Lower leg skin (tissue), 4 donors: Measurements from ENCODE around the gene ABI1. TPM values are rescaled to one million over a fixed set of nuclear protein-coding genes. Genes with fewer than 3 reads are reported as not detected.

Source experiments
- DNase-seq, 2 donors: peaks; one replicate each; pipeline ENCODE4 v3.0.0-alpha.2; 2019; ENCODE audit warnings: low spot score in 2 of 2
- H3K4me3 ChIP-seq: fragments of 200-600 bp; sonication (generic); 2 replicates; pipeline ENCODE4 v1.5.1; 2017; ENCODE audit warnings: mild to moderate bottlenecking, low read depth; ENCODE audit not compliant: poor library complexity, severe bottlenecking
- CTCF ChIP-seq, 3 donors: fragments of 450-650 bp; IDR thresholded peaks; one replicate each; pipeline ENCODE4 v1.5.1; 2016; ENCODE audit warnings: antibody characterized with exemption in 3 of 3, mild to moderate bottlenecking in 3 of 3, moderate library complexity in 2 of 3
- POLR2A ChIP-seq, 2 donors: fragments of 450-650 bp; IDR thresholded peaks; one replicate each; pipeline ENCODE4 v1.6.1; 2016 to 2017; ENCODE audit warnings: antibody characterized with exemption in 2 of 2, mild to moderate bottlenecking in 1 of 2, moderate library complexity in 1 of 2
- WGBS, 2 donors: methylation state at CpG; one replicate each; pipeline ENCODE4 v1.1.5; 2018; 5-methylcytosine and 5-hydroxymethylcytosine counted together
- intact Hi-C: fragments of 100-400 bp; cut with DNase I; formaldehyde crosslinking; loops from one replicate; pipeline ENCODE4 v1.15.0; 2023; ENCODE audit warnings: low total_unique reads
- total RNA-seq, 4 donors: library from RNA; depleted of rRNA; stranded (reverse); fragments of >200 nt; gene quantifications; one replicate each; pipeline ENCODE4 v1.1.0, GENCODE V29; 2016

Gene ABI1
- total RNA-seq, 4 donors from 2014 or later = 59.6 to 78.5 (median 68.4) TPM

- intact Hi-C loops = no loop called here
- no peak overlapping the region for H3K4me3 ChIP-seq
- DNase-seq = no peak
- TF ChIP-seq POLR2A (IDR thresholded peaks at IDR 0.05) = no peak
- no peak for TF ChIP-seq CTCF (IDR thresholded peaks at IDR 0.05)
- 89 to 94% methylated on average over 8 of the region's 8 CpGs for WGBS, 2 donors
Measured at GRCh38 chr10:26801274-26801673, 59.5 kb downstream of the ABI1 start.

- TF ChIP-seq CTCF (IDR thresholded peaks at IDR 0.05) = no peak
- DNase-seq = no peak
- H3K4me3 ChIP-seq = no peak overlapping the region
- intact Hi-C loops = no loop called here
- 94 to 96% methylated on average over 7 of the region's 7 CpGs for WGBS, 2 donors
Measured at GRCh38 chr10:26800468-26800867, 60.3 kb downstream of the ABI1 start.

GRCh38 chr10:26799342-26799741 is 61.4 kb downstream of the ABI1 start:
- TF ChIP-seq POLR2A (IDR thresholded peaks at IDR 0.05) = no peak
- no peak for TF ChIP-seq CTCF (IDR thresholded peaks at IDR 0.05)
- WGBS, 2 donors = 37 to 39% methylated on average over 4 of the region's 4 CpGs

GRCh38 chr10:26798298-26798697 is 62.5 kb downstream of the ABI1 start:
- intact Hi-C loops = no loop called here
- TF ChIP-seq CTCF (IDR thresholded peaks at IDR 0.05) (no peak), POLR2A (IDR thresholded peaks at IDR 0.05) (no peak)
- DNase-seq = no peak
- 95% methylated on average over 5 of the region's 5 CpGs for WGBS, 2 donors
- no peak overlapping the region for H3K4me3 ChIP-seq

More at GRCh38 chr10:26799342-26799741, 61.4 kb downstream of the ABI1 start:
- no peak overlapping the region for H3K4me3 ChIP-seq
- intact Hi-C loops = no loop called here
- DNase-seq = no peak

- intact Hi-C loops = no loop called here
- no peak overlapping the region for H3K4me3 ChIP-seq
- 95% methylated on average over 2 of the region's 2 CpGs for WGBS, 2 donors
- TF ChIP-seq CTCF (IDR thresholded peaks at IDR 0.05) (no peak), POLR2A (IDR thresholded peaks at IDR 0.05) (no peak)
- DNase-seq = no peak
Measured at GRCh38 chr10:26797340-26797739, 63.4 kb downstream of the ABI1 start.

- WGBS, 2 donors = 23 to 28% methylated on average over 2 of the region's 2 CpGs
- intact Hi-C loops = no loop called here
- TF ChIP-seq POLR2A (IDR thresholded peaks at IDR 0.05) = no peak
- TF ChIP-seq CTCF (IDR thresholded peaks at IDR 0.05) = no peak
- no peak overlapping the region for H3K4me3 ChIP-seq
- DNase-seq = no peak
Measured at GRCh38 chr10:26792758-26793495, 67.8 kb downstream of the ABI1 start.
